Myocyte (in vitro differentiated cells): Measurements from ENCODE around the gene CHST7. TPM values are rescaled to one million over a fixed set of nuclear protein-coding genes. Genes with fewer than 3 reads are reported as not detected.

Experiments
- DNase-seq: peaks from one replicate; pipeline ENCODE4 v3.0.0-alpha.2; 2012; ENCODE audit warnings: low read depth
- total RNA-seq: library from RNA; depleted of rRNA; stranded (reverse); fragments of >200 nt; gene quantifications from 2 replicates; pipeline ENCODE4 v1.2.3, GENCODE V29; 2014

Gene CHST7
- total RNA-seq, 1 donor from 2014 or later: 13.8 TPM

DNA sequence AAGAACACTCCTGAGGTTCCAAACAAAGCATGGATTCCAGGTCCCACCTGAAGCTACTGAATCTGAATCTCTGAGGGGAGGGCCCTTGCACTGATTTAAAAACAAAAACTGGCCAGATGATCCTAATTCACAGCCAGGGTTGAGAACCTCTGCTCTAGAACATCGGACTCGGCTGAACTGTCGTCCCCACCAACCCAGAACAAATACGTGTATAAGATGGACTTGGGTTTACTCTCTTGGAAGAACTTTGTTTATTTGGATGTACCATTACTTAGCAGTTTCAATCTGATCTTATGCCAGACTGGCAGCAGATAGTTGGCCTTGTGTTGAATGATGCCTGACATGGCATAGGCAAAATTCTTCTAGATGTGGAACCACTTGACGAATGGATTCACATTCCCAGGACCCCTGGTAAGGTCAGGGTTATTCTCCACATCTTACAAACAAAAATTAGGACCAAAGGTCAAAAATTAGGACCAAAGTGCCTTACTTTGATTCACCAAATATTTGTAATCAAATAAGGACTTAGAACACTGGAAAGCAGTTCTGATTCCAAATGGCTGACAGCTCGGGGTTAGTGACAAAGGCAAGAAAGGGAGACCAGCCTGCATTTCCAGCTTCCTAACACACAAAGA, 29.0 kb downstream of the CHST7 start:
- DNase-seq: no peak

DNA sequence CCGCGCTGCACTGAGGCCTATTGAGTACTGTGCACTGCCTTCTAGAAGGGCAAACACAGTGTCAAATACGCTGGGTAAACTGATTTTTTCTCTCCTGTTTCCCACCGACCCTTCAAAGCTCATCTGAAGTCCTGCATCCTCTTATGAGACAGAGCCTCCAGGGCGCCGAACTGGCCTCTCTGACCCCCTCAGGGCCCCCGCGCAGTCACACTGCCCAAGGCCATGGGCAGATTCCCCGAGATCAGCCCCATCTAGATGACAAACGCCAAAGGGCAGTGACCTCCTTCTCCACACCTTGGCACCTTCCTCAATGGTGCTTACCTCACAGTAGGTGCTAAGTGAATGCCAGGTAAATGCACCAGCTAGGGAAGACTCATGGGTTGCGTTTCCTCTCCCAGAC, 34.4 kb downstream of the CHST7 start:
- DNase-seq: no peak

DNA sequence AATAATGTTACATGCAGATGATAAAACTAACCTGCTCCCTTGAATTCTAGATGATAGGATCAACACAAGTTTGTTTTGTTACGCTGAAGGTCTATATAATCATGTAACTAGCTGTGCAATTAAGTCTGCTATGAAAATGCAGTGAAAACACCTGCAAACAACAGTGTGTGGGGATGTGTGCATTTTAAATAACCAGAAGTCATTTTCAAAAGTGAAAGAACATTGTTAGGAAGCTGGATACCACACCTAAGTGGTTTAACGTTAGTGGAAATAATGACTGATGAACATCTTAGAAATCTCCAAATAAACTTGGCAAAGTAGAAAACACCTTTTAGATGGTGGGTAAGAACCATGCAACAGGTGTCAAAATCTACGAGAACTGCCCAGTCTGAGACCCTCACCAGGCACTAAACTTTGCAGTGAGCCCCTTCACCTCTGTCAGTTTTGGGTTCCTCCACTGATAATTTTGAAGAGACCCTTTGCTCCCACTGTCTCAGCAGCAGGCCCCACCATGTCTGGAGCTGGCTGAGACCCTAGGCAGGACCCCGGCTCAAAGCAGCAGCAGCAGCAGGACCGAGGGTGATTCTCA, 36.6 kb downstream of the CHST7 start:
- no peak for DNase-seq

DNA sequence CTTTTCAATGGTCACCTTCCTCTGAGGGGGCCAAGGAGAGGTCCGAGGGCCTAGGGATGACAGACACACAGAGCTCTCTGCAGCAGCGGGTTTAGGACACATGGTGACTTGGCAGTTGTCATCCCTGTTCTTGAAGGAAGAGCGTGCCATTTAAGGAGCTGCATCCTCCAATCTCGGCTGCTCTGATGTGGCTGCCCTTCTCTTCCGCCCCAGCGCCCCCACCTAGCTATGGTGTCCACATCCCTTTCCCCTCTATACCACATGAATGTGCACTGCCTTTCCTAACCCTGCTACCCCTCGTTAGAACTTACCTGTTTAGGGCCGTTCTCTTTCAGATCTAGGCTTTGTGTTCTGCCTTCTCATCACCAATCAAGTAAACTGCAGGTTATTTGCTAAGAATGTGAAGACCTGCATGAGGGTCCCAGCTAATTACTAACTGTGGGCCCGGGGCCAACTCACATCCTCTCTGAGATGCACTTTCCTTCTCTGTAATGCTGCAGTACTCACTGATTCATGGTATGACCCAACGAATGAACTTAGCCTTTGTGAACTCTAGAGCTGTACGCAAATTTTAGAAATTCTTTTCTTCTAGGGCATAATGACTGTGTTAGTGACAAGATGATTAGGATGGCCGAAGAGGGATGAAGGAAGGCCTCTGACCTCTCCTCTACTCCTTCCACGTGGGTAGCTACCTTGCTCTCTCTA, 38.2 kb downstream of the CHST7 start:
- DNase-seq: no peak

DNA sequence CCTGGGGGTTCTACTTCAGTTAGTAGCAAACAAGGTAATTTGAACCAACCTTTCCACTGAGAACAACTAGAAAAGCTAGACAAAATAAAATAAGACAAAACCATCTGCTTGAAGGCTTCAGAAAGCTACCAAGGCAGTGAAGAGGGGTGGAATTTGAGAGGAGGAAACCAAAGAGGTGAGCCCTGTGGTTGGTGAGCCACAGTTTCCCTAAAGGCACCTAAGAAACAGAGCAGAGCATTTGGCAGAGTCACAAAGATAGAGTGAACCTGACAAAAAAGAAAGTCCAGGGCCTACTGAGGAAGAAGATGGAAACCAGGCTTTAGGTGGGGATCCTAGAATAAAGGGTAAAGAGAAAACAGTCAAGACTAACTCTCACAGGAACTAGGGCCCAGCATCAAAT, 44.3 kb downstream of the CHST7 start:
- no peak for DNase-seq

DNA sequence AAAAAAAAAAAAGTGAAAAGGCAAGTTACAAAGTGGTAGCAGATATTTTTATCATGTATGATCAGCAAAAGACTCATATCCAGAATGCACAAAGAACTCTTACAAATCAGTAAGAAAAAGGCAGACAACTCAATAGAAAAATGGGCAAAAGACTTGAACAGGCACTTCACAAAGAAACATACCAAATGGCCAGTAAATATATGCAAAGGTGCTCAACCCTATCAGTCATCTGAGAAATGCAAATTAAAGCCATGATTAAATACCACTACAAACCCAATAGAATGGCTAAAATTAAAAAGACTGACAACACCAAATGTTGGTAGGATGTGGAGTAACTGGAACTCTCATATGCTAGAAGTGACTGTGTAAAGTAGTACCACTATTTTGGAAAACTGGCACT, 45.4 kb downstream of the CHST7 start:
- DNase-seq: no peak

DNA sequence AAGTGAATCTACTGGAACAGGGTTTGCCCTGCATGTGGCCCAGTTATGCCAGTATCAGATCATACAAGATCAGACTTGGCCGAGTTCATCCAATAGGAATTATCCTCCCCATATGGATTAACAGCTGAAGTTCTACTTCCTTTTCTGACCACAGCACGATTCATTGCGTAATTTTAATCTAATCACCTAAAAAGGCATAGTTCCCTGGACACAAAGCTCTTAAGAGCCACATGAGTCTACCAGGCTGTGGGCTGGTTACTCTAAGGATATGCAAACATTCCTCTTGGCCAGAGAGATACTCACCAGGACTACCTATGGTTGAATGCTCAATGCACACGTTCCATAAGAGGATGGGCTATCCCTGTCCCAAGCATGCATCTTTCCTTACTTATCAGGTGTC, 46.9 kb downstream of the CHST7 start:
- no peak for DNase-seq

DNA sequence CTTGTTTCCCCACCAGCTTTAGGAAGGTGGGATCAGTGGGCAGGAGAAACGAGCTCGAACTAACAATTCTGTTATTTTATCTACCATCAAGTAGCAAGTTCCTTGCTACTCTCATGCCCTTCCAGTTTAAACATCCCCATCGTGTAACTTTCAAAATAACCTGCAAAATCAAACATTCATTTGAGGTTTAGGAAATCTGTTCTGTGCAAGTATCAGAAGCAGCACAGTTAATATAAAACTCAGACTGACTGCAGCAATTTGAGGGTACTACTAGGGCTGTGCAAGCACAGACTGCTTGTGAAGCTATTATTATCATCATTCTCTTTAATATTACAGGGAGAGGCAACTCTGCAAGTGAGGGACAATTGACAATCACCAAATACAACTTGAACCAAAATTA, 48.0 kb downstream of the CHST7 start:
- DNase-seq: no peak

DNA sequence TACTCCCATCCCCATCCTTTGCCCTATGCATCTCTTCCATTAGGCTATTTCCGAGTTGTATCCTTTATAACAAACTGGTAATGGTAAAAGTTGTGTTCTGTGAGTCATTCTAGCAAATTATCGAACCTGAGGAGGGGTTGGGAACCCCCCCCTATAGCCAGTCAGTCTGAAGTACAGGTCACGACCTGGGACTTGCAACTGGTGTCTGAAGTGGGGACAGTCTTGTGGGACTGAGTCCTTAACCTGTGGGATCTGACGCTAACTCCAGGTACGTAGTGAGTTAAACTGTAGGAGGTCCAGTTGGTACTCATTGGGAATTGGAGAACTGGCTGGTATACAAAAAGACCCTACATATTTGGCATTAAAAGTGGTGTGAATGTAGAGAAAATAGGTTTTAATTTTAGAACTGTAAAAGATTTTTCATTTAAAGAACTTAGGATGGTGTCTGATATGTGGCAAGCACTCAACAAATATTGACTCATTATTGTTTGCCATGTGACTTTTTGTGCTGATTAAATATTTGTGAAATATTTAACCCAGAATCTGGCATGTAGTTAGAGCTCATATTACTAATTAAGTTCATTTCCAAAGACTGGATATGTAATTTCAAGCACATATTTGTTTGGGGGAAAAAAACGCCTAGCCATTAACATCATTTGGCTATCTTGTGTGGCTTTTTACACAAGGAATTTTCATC, 50.7 kb downstream of the CHST7 start:
- DNase-seq: no peak

- no peak for DNase-seq
Measured at GRCh38 chrX:46626566-46626965, 53.0 kb downstream of the CHST7 start.

DNA sequence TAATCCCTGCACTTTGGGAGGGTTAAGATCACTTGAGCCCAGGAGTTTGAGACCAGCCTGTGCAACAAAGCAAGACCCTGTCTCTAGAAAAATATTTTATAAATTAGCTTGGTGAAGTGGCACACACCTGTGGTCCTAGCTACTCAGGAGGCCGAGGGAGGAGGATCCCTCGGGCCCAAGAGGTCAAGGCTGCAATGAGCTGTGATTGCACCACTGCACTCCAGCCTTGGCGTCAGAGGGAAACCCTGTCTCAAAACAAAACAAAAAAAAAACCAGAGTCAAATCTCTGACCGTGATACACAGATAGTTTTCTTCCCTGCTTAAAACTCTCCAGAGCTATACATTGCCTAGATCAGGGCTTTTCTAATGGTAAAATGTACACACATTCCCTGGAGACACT, 53.5 kb downstream of the CHST7 start:
- no peak for DNase-seq

- no peak for DNase-seq
Measured at GRCh38 chrX:46627711-46628419, 54.3 kb downstream of the CHST7 start.

DNA sequence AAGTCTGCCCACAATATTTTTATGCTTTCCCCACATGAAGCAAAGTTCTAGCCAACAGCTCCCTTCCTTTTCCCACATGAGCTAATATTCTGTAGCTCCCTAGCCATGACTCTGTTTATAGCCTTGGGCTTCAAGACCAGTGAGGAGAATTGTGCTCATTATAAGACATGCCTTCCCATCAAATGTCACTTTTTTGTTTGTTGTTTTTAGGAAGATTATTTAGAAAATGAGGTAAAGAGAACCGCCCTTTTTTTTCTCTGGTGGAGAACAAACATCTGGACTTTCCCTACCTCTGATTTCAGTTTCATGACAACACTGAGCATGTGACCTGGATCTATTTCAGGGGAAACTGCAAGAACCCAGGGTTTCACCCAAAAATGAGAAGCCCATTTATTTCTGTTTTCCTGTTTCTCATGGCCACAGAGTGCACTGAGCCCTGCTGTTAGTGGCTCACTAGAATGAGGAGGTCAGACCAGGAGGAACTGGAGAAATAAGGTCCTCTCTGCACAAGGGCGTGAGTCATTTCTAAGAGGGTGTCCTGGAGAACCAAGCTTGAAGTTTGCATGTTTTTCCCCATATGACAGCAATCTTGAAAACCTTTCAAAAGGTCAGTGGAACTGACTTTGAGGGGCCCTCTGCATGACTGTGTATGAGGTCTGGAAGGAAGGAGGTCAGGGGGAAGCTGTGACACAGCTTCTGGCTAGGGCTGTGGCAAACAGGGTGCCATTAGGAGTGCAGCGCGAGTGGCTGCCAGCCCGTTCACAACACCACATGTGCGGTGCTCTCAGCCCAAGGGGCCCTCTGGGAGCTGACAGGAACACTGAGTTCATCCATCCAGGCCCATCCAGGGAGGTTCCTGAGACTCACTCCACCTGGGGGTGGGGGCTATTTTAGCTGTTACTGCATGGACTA, 55.2 kb downstream of the CHST7 start:
- no peak for DNase-seq

DNA sequence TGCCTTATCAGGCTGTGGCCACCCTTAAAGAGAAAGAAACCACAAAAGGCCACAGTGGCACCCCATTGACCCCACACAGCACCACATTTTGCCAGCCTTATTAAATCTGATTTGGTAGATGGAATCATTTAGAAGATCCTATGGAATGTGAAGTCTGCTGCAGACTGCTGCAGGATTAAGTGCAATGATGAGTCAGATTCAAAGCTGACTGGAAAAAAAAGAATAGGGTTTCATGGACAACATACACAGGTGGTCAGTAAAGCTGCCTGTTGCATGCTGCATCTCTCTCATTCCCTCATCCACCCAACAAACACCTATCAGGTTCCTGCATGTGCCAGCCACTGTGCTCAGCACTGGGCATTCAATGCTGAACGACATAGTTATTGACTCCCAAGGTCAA, 56.6 kb downstream of the CHST7 start:
- DNase-seq: no peak

- DNase-seq: no peak
Measured at GRCh38 chrX:46634577-46634976, 61.0 kb downstream of the CHST7 start.

GRCh38 chrX:46635186-46635585, 61.6 kb downstream of the CHST7 start:
- DNase-seq: no peak

GRCh38 chrX:46636223-46636622, 62.7 kb downstream of the CHST7 start:
- DNase-seq: no peak

DNA sequence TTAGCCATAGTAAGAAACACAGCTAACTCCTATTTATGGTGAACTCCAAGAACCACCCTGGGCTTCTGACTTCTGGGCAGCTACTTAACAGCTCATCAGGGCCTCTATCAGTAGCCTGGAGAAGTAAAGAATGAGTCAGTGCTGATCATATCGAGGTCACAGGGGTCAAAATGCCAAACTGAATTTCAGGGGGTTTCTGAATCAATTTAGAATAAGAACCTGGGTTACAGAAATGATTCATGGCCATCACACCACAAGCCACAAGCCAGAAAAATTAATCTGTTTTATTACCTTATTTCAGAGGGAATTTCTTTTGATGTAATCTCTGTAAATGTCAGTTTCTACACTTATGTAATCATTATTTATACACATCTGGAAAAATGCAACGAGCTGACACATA, 64.4 kb downstream of the CHST7 start:
- no peak for DNase-seq

DNA sequence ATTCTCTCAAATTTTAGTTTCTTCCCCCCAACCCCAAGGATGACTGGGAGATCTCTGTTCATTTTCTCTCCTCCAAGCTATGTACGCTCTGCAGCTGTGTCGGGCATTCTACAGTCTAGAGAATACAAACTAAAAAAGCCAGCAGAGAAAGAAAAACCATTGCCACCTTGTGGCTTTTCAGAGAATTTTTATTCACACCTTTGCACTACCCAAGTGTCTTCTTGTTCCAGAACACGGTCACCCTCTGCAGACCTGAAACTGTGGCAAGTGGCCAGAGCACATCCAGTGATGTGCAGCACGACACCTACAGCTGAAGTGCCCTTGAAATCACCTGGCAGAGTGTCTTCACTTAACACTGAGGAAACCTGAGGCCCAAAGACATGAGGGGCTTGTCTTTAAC, 68.6 kb downstream of the CHST7 start:
- DNase-seq: no peak

DNA sequence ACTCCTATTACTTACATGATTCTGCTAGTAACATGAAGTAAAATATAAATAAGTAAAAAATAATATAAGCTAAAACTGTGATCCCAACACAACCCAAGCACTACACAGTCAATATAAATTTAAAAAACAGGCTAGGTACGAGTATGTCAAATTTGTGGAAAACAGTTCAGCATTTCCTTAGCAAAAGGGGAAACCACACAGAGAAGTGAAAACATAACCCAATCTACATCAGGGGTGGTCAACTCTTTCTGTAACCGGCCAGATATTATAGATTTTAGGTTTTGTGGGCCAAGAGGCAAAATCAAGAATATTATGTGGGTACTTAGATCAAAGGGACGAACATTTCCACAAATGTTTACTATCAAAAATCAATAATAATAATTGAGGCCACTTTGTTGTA, 70.1 kb downstream of the CHST7 start:
- no peak for DNase-seq

- no peak for DNase-seq
Measured at GRCh38 chrX:46645614-46646013, 72.0 kb downstream of the CHST7 start.
